ENCODE measurements around the gene L3MBTL1. TPM values are rescaled to one million over a fixed set of nuclear protein-coding genes. Genes with fewer than 3 reads are reported as not detected.

Gene L3MBTL1
- total RNA-seq, 1 donor from 2014 or later = 5.0 TPM

- Histone ChIP-seq H3K36me3 (ENCODE audit: control insufficient read depth, insufficient read depth, low read length) (no peaks in the 10 kb centered on the region), H3K27me3 (ENCODE audit: control insufficient read depth, insufficient read depth, low read length) (peaks cover 2% of the 10 kb centered on the region), H3K4me3 (ENCODE audit: low read depth, low read length) (no peak overlapping the region)
- FAIRE-seq (no peak), DNase-seq (ENCODE audit: low read depth) (no peak)
- TF ChIP-seq, protein P1, sequence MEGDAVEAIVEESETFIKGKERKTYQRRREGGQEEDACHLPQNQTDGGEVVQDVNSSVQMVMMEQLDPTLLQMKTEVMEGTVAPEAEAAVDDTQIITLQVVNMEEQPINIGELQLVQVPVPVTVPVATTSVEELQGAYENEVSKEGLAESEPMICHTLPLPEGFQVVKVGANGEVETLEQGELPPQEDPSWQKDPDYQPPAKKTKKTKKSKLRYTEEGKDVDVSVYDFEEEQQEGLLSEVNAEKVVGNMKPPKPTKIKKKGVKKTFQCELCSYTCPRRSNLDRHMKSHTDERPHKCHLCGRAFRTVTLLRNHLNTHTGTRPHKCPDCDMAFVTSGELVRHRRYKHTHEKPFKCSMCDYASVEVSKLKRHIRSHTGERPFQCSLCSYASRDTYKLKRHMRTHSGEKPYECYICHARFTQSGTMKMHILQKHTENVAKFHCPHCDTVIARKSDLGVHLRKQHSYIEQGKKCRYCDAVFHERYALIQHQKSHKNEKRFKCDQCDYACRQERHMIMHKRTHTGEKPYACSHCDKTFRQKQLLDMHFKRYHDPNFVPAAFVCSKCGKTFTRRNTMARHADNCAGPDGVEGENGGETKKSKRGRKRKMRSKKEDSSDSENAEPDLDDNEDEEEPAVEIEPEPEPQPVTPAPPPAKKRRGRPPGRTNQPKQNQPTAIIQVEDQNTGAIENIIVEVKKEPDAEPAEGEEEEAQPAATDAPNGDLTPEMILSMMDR (IDR thresholded peaks at IDR 0.05; ENCODE audit: insufficient read depth, low read length, severe bottlenecking) = no peak
These were observed 51.9 kb downstream of the L3MBTL1 start for GRCh38 chr20:43559147-43559987.

- DNase-seq (ENCODE audit: low read depth) (no peak), FAIRE-seq (no peak)
- TF ChIP-seq, protein P1 (IDR thresholded peaks at IDR 0.05; ENCODE audit: insufficient read depth, low read length, severe bottlenecking) = no peak
- Histone ChIP-seq H3K4me3 (ENCODE audit: low read depth, low read length) (no peak overlapping the region), H3K27me3 (ENCODE audit: control insufficient read depth, insufficient read depth, low read length) (peaks cover 2% of the 10 kb centered on the region), H3K36me3 (ENCODE audit: control insufficient read depth, insufficient read depth, low read length) (no peaks in the 10 kb centered on the region)
These were observed 53.5 kb downstream of the L3MBTL1 start for GRCh38 chr20:43560974-43561373.

DNA sequence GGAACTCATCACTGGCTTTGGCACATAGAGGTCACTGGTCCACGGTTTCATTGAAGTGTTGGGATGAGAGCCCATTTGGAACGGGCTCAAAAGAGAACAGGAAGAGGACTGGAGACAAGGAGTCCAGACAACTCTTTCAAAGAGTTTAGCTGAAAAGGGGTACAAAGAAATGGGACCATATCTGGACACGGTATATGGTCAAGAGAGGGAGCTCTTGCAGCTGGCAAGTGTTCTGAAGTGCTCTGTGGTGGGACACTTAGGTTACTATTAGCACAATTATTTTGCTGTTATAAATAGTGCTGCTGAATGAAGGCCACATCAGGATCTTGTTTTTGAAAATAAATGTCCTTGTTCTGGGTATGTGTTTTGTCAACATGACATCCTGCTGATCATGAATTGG lies 55.9 kb downstream of the L3MBTL1 start:
- no peak overlapping the region for H3K4me3 ChIP-seq (ENCODE audit: low read depth, low read length)
- DNase-seq (ENCODE audit: low read depth) (no peak), FAIRE-seq (no peak)
- H3K27me3 ChIP-seq (ENCODE audit: control insufficient read depth, insufficient read depth, low read length) = peaks cover 2% of the 10 kb centered on the region
- TF ChIP-seq, protein P1 (IDR thresholded peaks at IDR 0.05; ENCODE audit: insufficient read depth, low read length, severe bottlenecking) = no peak
- H3K36me3 ChIP-seq (ENCODE audit: control insufficient read depth, insufficient read depth, low read length) = no peaks in the 10 kb centered on the region

DNA sequence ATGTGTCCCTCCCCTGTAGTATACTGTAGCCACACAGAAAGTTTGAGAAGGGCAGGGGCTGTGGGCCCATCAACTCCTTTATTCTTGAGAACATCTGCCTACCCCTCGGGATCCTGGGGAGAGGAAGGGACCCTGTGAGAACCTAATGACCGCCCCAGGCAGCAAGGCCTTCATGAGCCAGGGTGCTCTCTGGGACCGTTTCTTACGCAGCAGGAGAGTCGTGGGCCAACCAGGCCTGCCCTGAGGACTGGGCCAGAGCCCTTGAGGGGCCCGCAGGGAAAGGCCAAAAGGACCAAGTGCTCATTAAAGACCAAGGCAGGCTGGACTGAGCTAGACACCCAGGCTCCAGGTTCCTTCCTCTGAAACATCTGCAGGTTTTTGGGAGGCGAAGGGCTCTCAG lies 56.5 kb downstream of the L3MBTL1 start:
- Histone ChIP-seq H3K4me3 (ENCODE audit: low read depth, low read length) (no peak overlapping the region), H3K36me3 (ENCODE audit: control insufficient read depth, insufficient read depth, low read length) (no peaks in the 10 kb centered on the region), H3K27me3 (ENCODE audit: control insufficient read depth, insufficient read depth, low read length) (no peaks in the 10 kb centered on the region)
- TF ChIP-seq, protein P1 (IDR thresholded peaks at IDR 0.05; ENCODE audit: insufficient read depth, low read length, severe bottlenecking) = no peak
- DNase-seq (ENCODE audit: low read depth) = no peak
- FAIRE-seq = no peak

- H3K4me3 ChIP-seq (ENCODE audit: low read depth, low read length) = no peak overlapping the region
- FAIRE-seq = no peak
- TF ChIP-seq, protein P1 (IDR thresholded peaks at IDR 0.05; ENCODE audit: insufficient read depth, low read length, severe bottlenecking) = no peak
- no peaks in the 10 kb centered on the region for H3K36me3 ChIP-seq (ENCODE audit: control insufficient read depth, insufficient read depth, low read length)
- no peak for DNase-seq (ENCODE audit: low read depth)
- H3K27me3 ChIP-seq (ENCODE audit: control insufficient read depth, insufficient read depth, low read length) = no peaks in the 10 kb centered on the region
These were observed 57.0 kb downstream of the L3MBTL1 start for GRCh38 chr20:43564455-43564854.

Data from bronchial epithelial cell (primary cell).